Measurements from ENCODE around the gene GTPBP10. TPM values are rescaled to one million over a fixed set of nuclear protein-coding genes. Genes with fewer than 3 reads are reported as not detected.

The GTPBP10 gene
- total and polyA plus RNA-seq, 2 of the 13 experiments (the other 11 are each of a cell fraction or from before 2014, with no cell fraction given), result 13.3 to 38.7 TPM

- peak; percentile 91 for TF ChIP-seq SP5 (CRISPR knock-in tag; IDR thresholded peaks at IDR 0.05; ENCODE audit: borderline replicate concordance, low read depth)
- TF ChIP-seq, protein P1, sequence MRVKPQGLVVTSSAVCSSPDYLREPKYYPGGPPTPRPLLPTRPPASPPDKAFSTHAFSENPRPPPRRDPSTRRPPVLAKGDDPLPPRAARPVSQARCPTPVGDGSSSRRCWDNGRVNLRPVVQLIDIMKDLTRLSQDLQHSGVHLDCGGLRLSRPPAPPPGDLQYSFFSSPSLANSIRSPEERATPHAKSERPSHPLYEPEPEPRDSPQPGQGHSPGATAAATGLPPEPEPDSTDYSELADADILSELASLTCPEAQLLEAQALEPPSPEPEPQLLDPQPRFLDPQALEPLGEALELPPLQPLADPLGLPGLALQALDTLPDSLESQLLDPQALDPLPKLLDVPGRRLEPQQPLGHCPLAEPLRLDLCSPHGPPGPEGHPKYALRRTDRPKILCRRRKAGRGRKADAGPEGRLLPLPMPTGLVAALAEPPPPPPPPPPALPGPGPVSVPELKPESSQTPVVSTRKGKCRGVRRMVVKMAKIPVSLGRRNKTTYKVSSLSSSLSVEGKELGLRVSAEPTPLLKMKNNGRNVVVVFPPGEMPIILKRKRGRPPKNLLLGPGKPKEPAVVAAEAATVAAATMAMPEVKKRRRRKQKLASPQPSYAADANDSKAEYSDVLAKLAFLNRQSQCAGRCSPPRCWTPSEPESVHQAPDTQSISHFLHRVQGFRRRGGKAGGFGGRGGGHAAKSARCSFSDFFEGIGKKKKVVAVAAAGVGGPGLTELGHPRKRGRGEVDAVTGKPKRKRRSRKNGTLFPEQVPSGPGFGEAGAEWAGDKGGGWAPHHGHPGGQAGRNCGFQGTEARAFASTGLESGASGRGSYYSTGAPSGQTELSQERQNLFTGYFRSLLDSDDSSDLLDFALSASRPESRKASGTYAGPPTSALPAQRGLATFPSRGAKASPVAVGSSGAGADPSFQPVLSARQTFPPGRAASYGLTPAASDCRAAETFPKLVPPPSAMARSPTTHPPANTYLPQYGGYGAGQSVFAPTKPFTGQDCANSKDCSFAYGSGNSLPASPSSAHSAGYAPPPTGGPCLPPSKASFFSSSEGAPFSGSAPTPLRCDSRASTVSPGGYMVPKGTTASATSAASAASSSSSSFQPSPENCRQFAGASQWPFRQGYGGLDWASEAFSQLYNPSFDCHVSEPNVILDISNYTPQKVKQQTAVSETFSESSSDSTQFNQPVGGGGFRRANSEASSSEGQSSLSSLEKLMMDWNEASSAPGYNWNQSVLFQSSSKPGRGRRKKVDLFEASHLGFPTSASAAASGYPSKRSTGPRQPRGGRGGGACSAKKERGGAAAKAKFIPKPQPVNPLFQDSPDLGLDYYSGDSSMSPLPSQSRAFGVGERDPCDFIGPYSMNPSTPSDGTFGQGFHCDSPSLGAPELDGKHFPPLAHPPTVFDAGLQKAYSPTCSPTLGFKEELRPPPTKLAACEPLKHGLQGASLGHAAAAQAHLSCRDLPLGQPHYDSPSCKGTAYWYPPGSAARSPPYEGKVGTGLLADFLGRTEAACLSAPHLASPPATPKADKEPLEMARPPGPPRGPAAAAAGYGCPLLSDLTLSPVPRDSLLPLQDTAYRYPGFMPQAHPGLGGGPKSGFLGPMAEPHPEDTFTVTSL (CRISPR knock-in tag; IDR thresholded peaks at IDR 0.05; ENCODE audit: borderline replicate concordance), result peak; percentile 46; the same call in 1 of the 2 replicates
- peak; percentile 89 for TF ChIP-seq XRCC5 (optimal IDR thresholded peaks at IDR 0.05; ENCODE audit: low read length)
- TF ChIP-seq, protein P2, sequence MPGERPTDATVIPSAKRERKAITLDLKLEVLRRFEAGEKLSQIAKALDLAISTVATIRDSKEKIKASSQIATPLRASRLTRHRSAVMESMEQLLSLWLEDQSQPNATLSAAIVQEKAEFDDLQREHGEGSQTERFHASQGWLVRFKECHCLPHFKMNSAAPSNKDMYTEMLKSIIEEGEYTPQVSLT (CRISPR knock-in tag; IDR thresholded peaks at IDR 0.05; ENCODE audit: borderline replicate concordance, low read depth), result no peak
- TF ChIP-seq NFE2L2 (IDR thresholded peaks at IDR 0.05; ENCODE audit: low read length), result no peak
- TF ChIP-seq JARID2 (CRISPR knock-in tag; IDR thresholded peaks at IDR 0.05; ENCODE audit: insufficient replicate concordance), result no peak
- TF ChIP-seq MZF1 (CRISPR knock-in tag; IDR thresholded peaks at IDR 0.05; ENCODE audit: borderline replicate concordance), result no peak
- no peak for TF ChIP-seq SALL2 (CRISPR knock-in tag; IDR thresholded peaks at IDR 0.05)
- peak; percentile 61 for TF ChIP-seq ZNF331 (CRISPR knock-in tag; IDR thresholded peaks at IDR 0.05)
- peak in 1 of 2 experiments; percentile 75; a peak in 2 of 4 replicates for TF ChIP-seq ATF4 (CRISPR knock-in tag; IDR thresholded peaks at IDR 0.05)
- no peak for TF ChIP-seq SNRNP70 (IDR thresholded peaks at IDR 0.05; ENCODE audit: low read depth, low read length)
- TF ChIP-seq ZNF644 (CRISPR knock-in tag; IDR thresholded peaks at IDR 0.05; ENCODE audit: low read depth), result 0 out of 2 replicates have a peak, but pooled peaks have one; percentile 6
- TF ChIP-seq ZNF891 (CRISPR knock-in tag; IDR thresholded peaks at IDR 0.05), result no peak
- peak; percentile 94 for TF ChIP-seq ELF3 (CRISPR knock-in tag; IDR thresholded peaks at IDR 0.05)
- peak; percentile 83 for TF ChIP-seq YY1 (IDR thresholded peaks at IDR 0.05; ENCODE audit: insufficient read depth, insufficient replicate concordance, low read depth, low read length)
- TF ChIP-seq MYNN (CRISPR knock-in tag; IDR thresholded peaks at IDR 0.05; ENCODE audit: low read depth), result peak; percentile 76; the same call in 1 of the 2 replicates
- no peak for TF ChIP-seq NCOA2 (CRISPR knock-in tag; IDR thresholded peaks at IDR 0.05)
- TF ChIP-seq NFYC (CRISPR knock-in tag; IDR thresholded peaks at IDR 0.05), result peak; percentile 45; the same call in 1 of the 2 replicates
- peak; percentile 90 for TF ChIP-seq ZNF225 (CRISPR knock-in tag; IDR thresholded peaks at IDR 0.05)
Observed at GRCh38 chr7:90346336-90347125, at the start of gene GTPBP10 (continued).
